ENCODE data around the gene CIB2. TPM values are rescaled to one million over a fixed set of nuclear protein-coding genes. Genes with fewer than 3 reads are reported as not detected.
A peak's percentile ranks its signal among the peaks of the same experiment; 100 is the strongest.

CIB2 gene
- total RNA-seq, 4 donors from 2014 or later = 6.6 to 16.2 (median 10.9) TPM

- no peak for DNase-seq (ENCODE audit: low spot score in 2 of 2)
- TF ChIP-seq POLR2A (IDR thresholded peaks at IDR 0.05) = no peak
- TF ChIP-seq CTCF (IDR thresholded peaks at IDR 0.05) = no peak
- intact Hi-C loops (cut with DNase I; ENCODE audit: low total_unique reads) = no loop called here
- peak overlapping the region; percentile 29 for H3K4me3 ChIP-seq (ENCODE audit: low read depth, poor library complexity, severe bottlenecking)
- 14 to 16% methylated on average over 14 of the region's 14 CpGs for WGBS, 2 donors
Measured at GRCh38 chr15:78148392-78149067, 17.3 kb upstream of the CIB2 start.

GRCh38 chr15:78147566-78147965, 16.3 kb upstream of the CIB2 start:
- 57 to 65% methylated on average over 6 of the region's 6 CpGs for WGBS, 2 donors
- DNase-seq (ENCODE audit: low spot score in 2 of 2) = no peak
- intact Hi-C loops (cut with DNase I; ENCODE audit: low total_unique reads) = no loop called here
- no peak for TF ChIP-seq POLR2A (IDR thresholded peaks at IDR 0.05)
- TF ChIP-seq CTCF (IDR thresholded peaks at IDR 0.05) = no peak
- H3K4me3 ChIP-seq (ENCODE audit: low read depth, poor library complexity, severe bottlenecking) = no peak overlapping the region

DNA sequence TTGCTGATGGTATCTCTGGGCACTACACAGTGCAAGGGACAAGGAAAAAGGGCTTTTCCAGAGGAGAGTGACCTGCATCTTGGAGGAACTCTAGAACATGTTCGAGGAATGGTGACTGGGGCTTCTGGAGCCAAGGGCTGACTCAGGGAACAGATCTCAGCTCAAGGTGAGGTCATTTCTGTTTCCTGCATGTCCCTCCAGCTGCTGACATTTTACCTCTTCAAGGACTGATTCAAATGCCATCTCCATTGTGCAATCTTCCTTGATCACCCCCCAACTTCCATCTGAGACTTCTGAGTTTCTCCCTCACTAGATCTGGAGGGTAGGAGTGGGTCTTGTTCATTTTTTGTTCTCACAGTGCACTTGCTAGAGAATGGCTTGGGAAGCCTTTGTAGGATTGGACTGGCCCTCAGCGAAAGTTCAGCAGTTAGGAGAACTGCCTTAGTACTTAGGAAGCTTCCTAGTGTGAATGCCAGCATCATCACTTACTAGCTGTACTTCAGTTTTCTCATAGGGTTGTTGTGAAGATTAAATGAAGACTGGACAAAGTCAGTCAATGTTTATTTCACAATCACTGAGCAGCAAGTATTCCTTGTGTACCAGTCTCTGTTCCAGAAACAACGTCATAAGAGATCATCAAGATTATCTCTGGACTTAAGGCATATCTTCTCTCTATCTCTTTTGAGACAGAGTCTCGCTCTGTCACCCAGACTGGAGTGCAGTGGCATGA, 15.3 kb upstream of the CIB2 start:
- H3K4me3 ChIP-seq (ENCODE audit: low read depth, poor library complexity, severe bottlenecking) = no peak overlapping the region
- TF ChIP-seq POLR2A (IDR thresholded peaks at IDR 0.05) = no peak
- no peak for TF ChIP-seq CTCF (IDR thresholded peaks at IDR 0.05)
- intact Hi-C loops (cut with DNase I; ENCODE audit: low total_unique reads) = no loop called here
- WGBS, 2 donors = 65 to 66% methylated on average over 4 of the region's 4 CpGs
- DNase-seq (ENCODE audit: low spot score in 2 of 2) = peak in 1 of 2 donors; percentile 20

DNA sequence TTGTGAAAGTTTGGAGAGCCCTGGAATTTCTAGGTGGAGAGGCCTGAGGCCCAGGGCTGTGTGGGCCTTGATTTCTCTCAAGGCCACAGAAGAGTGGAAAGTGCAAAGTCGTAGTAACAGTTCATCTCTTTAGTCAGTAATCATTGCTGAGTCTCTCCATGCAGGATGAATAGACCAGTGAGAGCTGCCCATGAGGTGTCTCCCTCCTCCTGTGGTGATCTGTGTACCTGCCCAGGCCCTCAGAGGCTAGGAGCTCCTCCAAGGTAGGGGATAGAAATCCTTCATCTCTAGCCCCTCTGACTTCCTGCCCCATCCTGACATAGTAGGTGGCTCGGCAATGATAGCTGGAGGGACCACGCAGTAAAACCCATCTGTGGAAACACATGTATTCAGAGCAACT, 11.1 kb upstream of the CIB2 start:
- intact Hi-C loops (cut with DNase I; ENCODE audit: low total_unique reads) = no loop called here
- DNase-seq (ENCODE audit: low spot score in 2 of 2) = no peak
- no peak for TF ChIP-seq CTCF (IDR thresholded peaks at IDR 0.05)
- no peak for TF ChIP-seq POLR2A (IDR thresholded peaks at IDR 0.05)
- WGBS, 2 donors = 86 to 87% methylated on average over 3 of the region's 3 CpGs
- no peak overlapping the region for H3K4me3 ChIP-seq (ENCODE audit: low read depth, poor library complexity, severe bottlenecking)

DNA sequence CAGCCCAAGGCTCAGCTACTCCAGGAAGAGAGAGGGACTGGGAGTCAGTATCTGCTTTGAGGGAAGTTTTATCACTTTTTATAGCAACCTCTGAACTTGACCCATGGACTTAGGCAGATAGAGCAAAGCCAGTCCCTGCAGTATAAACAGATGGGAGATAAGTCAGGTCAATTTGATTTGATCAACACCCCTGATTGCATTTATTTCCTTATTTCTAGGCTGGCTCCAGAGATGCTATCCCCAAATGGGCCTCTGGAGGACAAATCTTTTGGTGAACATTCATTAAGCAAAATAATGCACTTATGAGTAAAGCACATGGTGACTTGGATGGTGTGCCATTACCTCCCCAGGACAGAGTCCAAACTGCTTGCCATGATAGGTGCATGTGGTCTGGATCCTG, 9.0 kb upstream of the CIB2 start:
- no peak for DNase-seq (ENCODE audit: low spot score in 2 of 2)
- no peak for TF ChIP-seq POLR2A (IDR thresholded peaks at IDR 0.05)
- TF ChIP-seq CTCF (IDR thresholded peaks at IDR 0.05) = no peak
- intact Hi-C loops (cut with DNase I; ENCODE audit: low total_unique reads) = no loop called here
- no peak overlapping the region for H3K4me3 ChIP-seq (ENCODE audit: low read depth, poor library complexity, severe bottlenecking)
